ENCODE measurements around the gene SLC35F6.

Gene SLC35F6, protein sequence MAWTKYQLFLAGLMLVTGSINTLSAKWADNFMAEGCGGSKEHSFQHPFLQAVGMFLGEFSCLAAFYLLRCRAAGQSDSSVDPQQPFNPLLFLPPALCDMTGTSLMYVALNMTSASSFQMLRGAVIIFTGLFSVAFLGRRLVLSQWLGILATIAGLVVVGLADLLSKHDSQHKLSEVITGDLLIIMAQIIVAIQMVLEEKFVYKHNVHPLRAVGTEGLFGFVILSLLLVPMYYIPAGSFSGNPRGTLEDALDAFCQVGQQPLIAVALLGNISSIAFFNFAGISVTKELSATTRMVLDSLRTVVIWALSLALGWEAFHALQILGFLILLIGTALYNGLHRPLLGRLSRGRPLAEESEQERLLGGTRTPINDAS

GRCh38 chr2:26764078-26764887, at the start of gene SLC35F6:
SLC35F6 (plus strand) TSS chr2:26764284; CDS start chr2:26764350, 66 bp downstream.
- peak; percentile 78 for DNase-seq

- no peak for DNase-seq
Measured at GRCh38 chr2:26715528-26716270, 48.4 kb upstream of the SLC35F6 start.

- DNase-seq = no peak
Measured at GRCh38 chr2:26716340-26716739, 47.7 kb upstream of the SLC35F6 start.

DNA sequence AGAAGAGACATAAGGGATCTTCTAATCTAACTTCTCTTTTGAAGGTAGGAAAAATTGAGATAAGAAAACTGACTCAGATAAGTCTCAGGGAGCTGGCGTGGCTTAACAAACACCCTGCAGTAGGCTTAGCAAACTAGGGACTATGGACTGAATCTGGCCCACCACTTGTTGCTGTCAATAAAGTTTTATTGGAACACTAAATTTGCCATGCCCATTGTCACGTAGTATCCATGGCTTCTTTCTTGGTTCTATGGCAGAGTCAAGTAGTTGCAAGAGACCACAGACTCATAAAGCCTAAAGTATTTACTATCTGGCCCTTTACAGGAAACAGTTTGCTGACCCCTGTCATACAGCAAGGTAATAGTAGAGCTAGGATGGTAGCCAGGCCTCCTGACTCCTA, 47.3 kb upstream of the SLC35F6 start:
- no peak for DNase-seq

DNA sequence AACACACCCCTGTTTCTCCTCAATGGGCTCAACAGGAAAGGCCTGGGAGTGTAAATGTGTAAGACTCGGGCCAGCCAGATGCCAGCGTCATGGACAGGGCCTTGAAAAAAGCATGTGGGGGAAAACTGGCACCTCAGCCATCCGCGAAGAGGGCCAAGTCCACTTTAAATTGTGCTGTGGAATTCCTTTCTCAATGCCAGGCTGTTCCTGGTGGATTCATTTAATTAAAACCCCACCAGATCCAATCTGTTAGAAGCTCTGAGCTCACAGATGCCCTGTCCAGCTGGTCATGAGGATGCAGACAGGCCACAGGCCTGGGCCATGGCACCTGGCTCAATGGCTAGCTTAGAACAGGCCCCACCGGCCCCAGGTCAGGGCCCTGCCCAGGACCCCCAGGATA, 46.7 kb upstream of the SLC35F6 start:
- no peak for DNase-seq

- no peak for DNase-seq
Measured at GRCh38 chr2:26718949-26719686, 45.0 kb upstream of the SLC35F6 start.

DNA sequence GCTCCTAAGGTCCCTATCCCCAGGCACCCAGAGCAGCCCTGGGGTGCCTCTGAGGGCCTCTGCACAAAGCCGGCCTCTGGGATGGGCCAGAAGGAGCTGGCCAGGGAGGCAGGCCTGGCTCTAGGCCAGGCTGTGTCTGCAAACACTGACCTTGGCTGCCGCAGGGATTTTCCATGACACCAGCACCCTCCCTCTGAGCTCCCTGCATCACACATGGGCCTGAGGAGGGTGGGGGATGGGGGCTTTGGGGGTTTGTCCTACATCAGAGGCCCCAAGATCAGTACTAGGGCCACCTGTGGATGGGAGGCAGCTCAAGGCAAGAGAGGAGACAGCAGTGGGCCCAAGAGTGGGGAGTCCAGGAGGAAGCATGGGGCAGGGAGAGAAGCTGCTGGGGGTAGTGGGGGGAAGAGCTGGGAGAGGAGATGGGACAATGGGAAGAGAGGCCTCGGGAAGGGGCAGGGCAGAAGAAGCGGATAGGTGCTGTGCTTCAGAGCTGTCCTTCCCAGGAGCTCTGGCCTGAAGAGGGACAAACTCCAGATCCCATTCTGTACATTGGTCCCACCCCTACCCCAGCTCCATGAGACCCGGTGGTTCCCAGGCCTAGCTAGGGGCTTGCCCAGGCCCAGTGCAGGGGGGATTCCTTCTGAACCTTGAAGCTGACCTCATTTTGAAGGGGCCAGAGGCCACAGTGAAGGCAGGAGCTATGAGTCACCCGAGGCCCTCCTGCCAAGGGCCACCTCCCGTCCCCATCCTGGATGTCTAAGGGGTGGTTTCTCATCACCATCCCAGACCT, 43.6 kb upstream of the SLC35F6 start:
- DNase-seq = no peak

- no peak for DNase-seq
Measured at GRCh38 chr2:26721115-26722032, 42.7 kb upstream of the SLC35F6 start.

- no peak for DNase-seq
Measured at GRCh38 chr2:26722328-26722727, 41.8 kb upstream of the SLC35F6 start.

GRCh38 chr2:26722911-26723310, 41.2 kb upstream of the SLC35F6 start:
- no peak for DNase-seq

DNA sequence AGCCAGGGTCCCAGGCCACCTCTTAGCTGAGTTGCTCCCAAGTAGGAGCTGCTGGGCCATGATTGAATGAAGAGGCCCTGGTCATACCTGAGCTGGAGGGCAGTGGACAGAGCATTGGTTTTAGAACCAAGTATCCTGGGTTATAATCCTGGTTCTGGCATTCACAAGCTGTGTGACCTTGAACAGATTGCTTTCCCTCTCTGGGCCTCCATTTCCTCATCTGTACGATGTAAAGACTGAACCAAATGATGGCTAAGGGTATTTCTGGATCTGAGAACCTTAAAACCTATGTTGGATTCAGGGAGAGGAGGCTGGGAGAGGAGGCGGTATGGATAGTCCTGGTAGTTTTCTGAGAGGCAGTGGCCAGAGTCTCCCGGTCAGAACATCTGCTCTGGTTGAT, 40.6 kb upstream of the SLC35F6 start:
- DNase-seq = no peak

GRCh38 chr2:26723991-26724750, 39.9 kb upstream of the SLC35F6 start:
- no peak for DNase-seq

- DNase-seq = no peak
Measured at GRCh38 chr2:26724784-26725520, 39.1 kb upstream of the SLC35F6 start.

DNA sequence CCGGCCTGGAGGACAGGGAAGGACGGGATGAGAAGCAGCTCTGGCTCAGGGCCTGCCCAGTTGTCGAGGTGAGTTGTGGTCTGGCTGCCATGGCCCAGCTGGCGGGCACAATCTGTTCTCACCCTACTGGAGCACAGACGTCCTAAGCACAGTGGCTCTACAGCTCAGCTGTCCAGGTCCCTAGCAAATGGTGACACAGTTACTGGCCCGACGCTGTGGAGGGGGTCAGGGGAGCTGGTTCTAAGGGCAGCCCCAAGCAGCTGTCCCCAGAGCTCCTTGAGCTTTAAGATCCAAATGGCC, 38.6 kb upstream of the SLC35F6 start:
- DNase-seq = no peak

GRCh38 chr2:26726228-26726627, 37.9 kb upstream of the SLC35F6 start:
- DNase-seq = no peak

GRCh38 chr2:26727641-26728561, 36.2 kb upstream of the SLC35F6 start:
- DNase-seq = no peak

GRCh38 chr2:26729311-26729710, 34.8 kb upstream of the SLC35F6 start:
- no peak for DNase-seq

Measured in CD4-positive, alpha-beta T cell treated with Interferon gamma for 1 hour (primary cell).